H1 (cell line): ENCODE results near the gene BCAP31. TPM values are rescaled to one million over a fixed set of nuclear protein-coding genes. Genes with fewer than 3 reads are reported as not detected.

Source experiments
- CTCF ChIA-PET: fragments of 300-600 bp; sonication (Branson Sonifier 250); formaldehyde crosslinking; loops from one replicate; lab custom pipeline; 2021; ENCODE audit not compliant: partially characterized antibody; lab: Charles Lee
- POLR2A ChIA-PET: fragments of 300-600 bp; sonication (Branson Sonifier 250); formaldehyde crosslinking; loops from one replicate; lab custom pipeline; 2021; ENCODE audit warnings: inconsistent platforms; ENCODE audit not compliant: partially characterized antibody; lab: Charles Lee
- DNase-seq, 2 experiments: peaks; one replicate each; pipeline versions ENCODE4 v3.0.0 to v3.0.0-alpha.2; 2010 to 2022; ENCODE audit warnings: low spot score in 2 of 2, low read depth in 1 of 2, mixed read lengths in 1 of 2
- FAIRE-seq: peaks from 2 replicates; lab custom pipeline; 2011; peaks lifted over from hg19 to GRCh38; lab: Jason Lieb, UNC
- H2AFZ ChIP-seq: 2 replicates; pipeline ENCODE4 v1.8.1; 2012; ENCODE audit warnings: low read length, inconsistent platforms
- H2AK5ac ChIP-seq: 2 replicates; pipeline ENCODE4 v1.6.1; 2013; ENCODE audit warnings: low read depth, low read length
- H2BK120ac ChIP-seq: replicated peaks from 2 replicates; pipeline ENCODE3; 2013; ENCODE audit warnings: low read depth, low read length, inconsistent platforms
- H2BK12ac ChIP-seq: 2 replicates; pipeline ENCODE4 v1.6.1; 2013; ENCODE audit warnings: low read depth, low read length
- H2BK15ac ChIP-seq: 2 replicates; pipeline ENCODE4 v1.6.1; 2013; ENCODE audit warnings: low read length
- H2BK20ac ChIP-seq: 2 replicates; pipeline ENCODE4 v1.6.1; 2013; ENCODE audit warnings: low read length
- H2BK5ac ChIP-seq: 2 replicates; pipeline ENCODE4 v1.6.1; 2013; ENCODE audit warnings: low read depth, low read length
- H3K14ac ChIP-seq: 2 replicates; pipeline ENCODE4 v1.6.1; 2013; ENCODE audit warnings: inconsistent platforms; ENCODE audit not compliant: insufficient read length
- H3K18ac ChIP-seq: 2 replicates; pipeline ENCODE4 v1.6.1; 2013; ENCODE audit warnings: low read length; ENCODE audit errors: extremely low read depth
- H3K23ac ChIP-seq: 2 replicates; pipeline ENCODE4 v1.6.1; 2013; ENCODE audit warnings: inconsistent platforms; ENCODE audit not compliant: insufficient read length
- H3K23me2 ChIP-seq: 2 replicates; pipeline ENCODE4 v1.6.1; 2013; ENCODE audit warnings: low read depth, low read length
- H3K27ac ChIP-seq: 2 replicates; pipeline ENCODE4 v1.6.1; 2011; ENCODE audit warnings: low read depth, low read length, inconsistent platforms
- H3K27me3 ChIP-seq, 4 experiments: replicated peaks in 1 of 4; 1 replicate in 1 of 4; 2 replicates in 3 of 4; pipeline versions ENCODE4 v1.6.1 to v1.8.1; 2011 to 2013; ENCODE audit warnings: low read length in 3 of 4, mild to moderate bottlenecking in 3 of 4, inconsistent platforms in 2 of 4, mixed read lengths in 2 of 4, moderate library complexity in 1 of 4; ENCODE audit not compliant: control insufficient read depth in 3 of 4, insufficient read depth in 3 of 4; ENCODE audit errors: extremely low read depth in 1 of 4
- H3K36me3 ChIP-seq, 4 experiments: 2 replicates each; pipeline versions ENCODE4 v1.6.1 to v1.8.1; 2011 to 2013; ENCODE audit warnings: mild to moderate bottlenecking in 4 of 4, low read length in 3 of 4, moderate library complexity in 2 of 4, control low read depth in 1 of 4, inconsistent platforms in 1 of 4; ENCODE audit not compliant: insufficient read depth in 4 of 4, control insufficient read depth in 2 of 4
- H3K4ac ChIP-seq: replicated peaks from 2 replicates; pipeline ENCODE3; 2013; ENCODE audit warnings: low read length, low read depth, mixed read lengths, inconsistent platforms; ENCODE audit not compliant: insufficient read length
- H3K4me1 ChIP-seq, 4 experiments: replicated peaks in 1 of 4; 1 replicate in 1 of 4; 2 replicates in 3 of 4; pipeline versions ENCODE4 v1.6.1 to v1.8.1; 2011 to 2013; ENCODE audit warnings: low read length in 3 of 4, inconsistent platforms in 2 of 4, mixed read lengths in 1 of 4; ENCODE audit not compliant: insufficient read depth in 4 of 4, control insufficient read depth in 3 of 4
- H3K4me2 ChIP-seq, 2 experiments: 2 replicates each; pipeline versions ENCODE4 v1.6.1 to v1.8.1; 2011 to 2013; ENCODE audit warnings: low read depth in 2 of 2, low read length in 2 of 2, control low read depth in 1 of 2, inconsistent platforms in 1 of 2, mild to moderate bottlenecking in 1 of 2; ENCODE audit not compliant: insufficient read depth in 1 of 2
- H3K4me3 ChIP-seq, 4 experiments: fragments of 200-600, 300-600 bp in 1 of 4; sonication (generic), shearing (Covaris generic), sonication (Bioruptor Twin) in 1 of 4; 2 replicates each; pipeline versions ENCODE4 v1.5.1 to v1.8.1; 2011 to 2016; ENCODE audit warnings: low read length in 4 of 4, low read depth in 3 of 4, control low read depth in 2 of 4, inconsistent platforms in 2 of 4, mild to moderate bottlenecking in 2 of 4, mixed read lengths in 1 of 4, moderate library complexity in 1 of 4; ENCODE audit not compliant: insufficient read depth in 2 of 4; ENCODE audit errors: extremely low read depth in 1 of 4
- H3K56ac ChIP-seq: replicated peaks from 2 replicates; pipeline ENCODE3; 2013; ENCODE audit warnings: low read depth, mild to moderate bottlenecking, mixed read lengths, low read length, inconsistent platforms; ENCODE audit not compliant: insufficient read length
- H3K79me1 ChIP-seq: 2 replicates; pipeline ENCODE4 v1.6.1; 2013; ENCODE audit warnings: low read depth, low read length, control low read depth
- H3K79me2 ChIP-seq, 2 experiments: 2 replicates each; pipeline versions ENCODE4 v1.6.1 to v1.8.1; 2012 to 2013; ENCODE audit warnings: low read length in 2 of 2, mild to moderate bottlenecking in 2 of 2, inconsistent platforms in 1 of 2; ENCODE audit not compliant: insufficient read depth in 2 of 2, control insufficient read depth in 1 of 2
- H3K9ac ChIP-seq, 4 experiments: replicated peaks in 1 of 4; 1 replicate in 1 of 4; 2 replicates in 3 of 4; pipeline versions ENCODE4 v1.6.1 to v1.8.1; 2011 to 2013; ENCODE audit warnings: low read depth in 3 of 4, low read length in 3 of 4, control low read depth in 2 of 4, mild to moderate bottlenecking in 2 of 4, moderate library complexity in 2 of 4, inconsistent platforms in 1 of 4; ENCODE audit errors: extremely low read depth in 1 of 4
- H3K9me3 ChIP-seq, 2 experiments: 2 replicates each; pipeline versions ENCODE4 v1.6.1 to v1.8.1; 2012 to 2013; ENCODE audit warnings: mild to moderate bottlenecking in 2 of 2, moderate library complexity in 2 of 2, control low read depth in 1 of 2, inconsistent platforms in 1 of 2, low read depth in 1 of 2, low read length in 1 of 2, mixed read lengths in 1 of 2; ENCODE audit not compliant: insufficient read depth in 2 of 2
- H4K20me1 ChIP-seq, 2 experiments: replicated peaks in 1 of 2; 2 replicates each; pipeline versions ENCODE3 to v1.8.1; 2011 to 2013; ENCODE audit warnings: inconsistent platforms in 2 of 2, low read length in 2 of 2, mild to moderate bottlenecking in 1 of 2; ENCODE audit not compliant: insufficient read depth in 2 of 2, control insufficient read depth in 1 of 2
- H4K5ac ChIP-seq: 2 replicates; pipeline ENCODE4 v1.6.1; 2013; ENCODE audit warnings: low read length, low read depth, mixed read lengths, inconsistent platforms; ENCODE audit not compliant: insufficient read length
- H4K8ac ChIP-seq: 2 replicates; pipeline ENCODE4 v1.8.0; 2013; ENCODE audit warnings: mild to moderate bottlenecking, moderate library complexity, low read length, inconsistent platforms; ENCODE audit not compliant: insufficient read depth; ENCODE audit errors: extremely low read depth
- H4K91ac ChIP-seq: replicated peaks from 2 replicates; pipeline ENCODE3; 2013; ENCODE audit warnings: low read length, mixed read lengths, inconsistent platforms; ENCODE audit not compliant: insufficient read length
- EGR1 ChIP-seq: IDR thresholded peaks from 2 replicates; pipeline ENCODE4 v1.6.1; 2011; ENCODE audit warnings: low read depth, low read length, borderline replicate concordance
- FOSL1 ChIP-seq: IDR thresholded peaks from 2 replicates; pipeline ENCODE4 v1.6.1; 2011; ENCODE audit warnings: mild to moderate bottlenecking, low read depth, low read length, moderate library complexity; ENCODE audit not compliant: insufficient read depth
- GABPA ChIP-seq: IDR thresholded peaks from 2 replicates; pipeline ENCODE4 v1.6.1; 2011; ENCODE audit warnings: mild to moderate bottlenecking, low read length, moderate library complexity, borderline replicate concordance; ENCODE audit not compliant: insufficient read depth
- POU5F1 ChIP-seq: IDR thresholded peaks from 2 replicates; pipeline ENCODE4 v1.6.1; 2011; ENCODE audit warnings: low read depth, mild to moderate bottlenecking, low read length, moderate library complexity
- SIN3A ChIP-seq, 2 experiments: IDR thresholded peaks in 1 of 2; conservative IDR thresholded peaks in 1 of 2; 2 replicates each; pipeline ENCODE4 v1.6.1; 2011 to 2012; ENCODE audit warnings: low read length in 2 of 2, improper control_type of control experiment in 1 of 2, low read depth in 1 of 2, mild to moderate bottlenecking in 1 of 2
- SIRT6 ChIP-seq: IDR thresholded peaks from one replicate; pipeline ENCODE4 v1.7.1; 2012; ENCODE audit warnings: low read length, inconsistent platforms
- WGBS, 2 experiments: shearing (Covaris generic) in 1 of 2; methylation state at CpG; one replicate each; pipeline versions ENCODE4 v1.1.6 to v1.1.7; 2013 to 2015; ENCODE audit warnings: low lambda C conversion rate in 2 of 2, mixed read lengths in 2 of 2, inconsistent platforms in 1 of 2, low coverage in 1 of 2, missing lambda C conversion rate in 1 of 2; ENCODE audit not compliant: insufficient replicate concordance in 2 of 2, insufficient coverage in 1 of 2, insufficient read length in 1 of 2; ENCODE audit errors: extremely low coverage in 1 of 2, missing lambda C conversion rate in 1 of 2; 5-methylcytosine and 5-hydroxymethylcytosine counted together
- polyA plus RNA-seq, 7 experiments: library from polyadenylated mRNA; depleted of rRNA in 3 of 7; stranded (reverse) in 5 of 7; unstranded in 2 of 7; fragments of >200 nt in 5 of 7; fragments of 200-250 nt in 2 of 7; gene quantifications; 1 replicate in 5 of 7; 2 replicates in 1 of 7; 4 replicates in 1 of 7; pipeline versions ENCODE4 v1.2.1 to v1.2.3, GENCODE V29; 2011 to 2013; ENCODE audit warnings: missing spikeins in 2 of 7, mixed read lengths in 2 of 7
- total RNA-seq: library from RNA; stranded (reverse); fragmentation: NEBNext Ultra II Directional; extraction: Animal tissue kit (Norgen Biotek cat#: 25700); gene quantifications from 2 replicates; pipeline ENCODE4 v1.2.1, GENCODE V29; 2021
- TF ChIP-seq, protein P1 (sequence below), 3 experiments: IDR thresholded peaks; 1 replicate in 2 of 3; 2 replicates in 1 of 3; pipeline versions ENCODE4 v1.5.1 to v1.6.1; 2011; ENCODE audit warnings: low read length in 3 of 3, mild to moderate bottlenecking in 3 of 3, inconsistent platforms in 2 of 3, low read depth in 1 of 3, moderate library complexity in 1 of 3; ENCODE audit not compliant: insufficient read depth in 1 of 3; ENCODE audit errors: control extremely low read depth in 1 of 3

The BCAP31 gene
- total and polyA plus RNA-seq, 2 of the 8 experiments (the other 6 are each of a cell fraction or from before 2014, with no cell fraction given) = 136 to 159 TPM

DNA sequence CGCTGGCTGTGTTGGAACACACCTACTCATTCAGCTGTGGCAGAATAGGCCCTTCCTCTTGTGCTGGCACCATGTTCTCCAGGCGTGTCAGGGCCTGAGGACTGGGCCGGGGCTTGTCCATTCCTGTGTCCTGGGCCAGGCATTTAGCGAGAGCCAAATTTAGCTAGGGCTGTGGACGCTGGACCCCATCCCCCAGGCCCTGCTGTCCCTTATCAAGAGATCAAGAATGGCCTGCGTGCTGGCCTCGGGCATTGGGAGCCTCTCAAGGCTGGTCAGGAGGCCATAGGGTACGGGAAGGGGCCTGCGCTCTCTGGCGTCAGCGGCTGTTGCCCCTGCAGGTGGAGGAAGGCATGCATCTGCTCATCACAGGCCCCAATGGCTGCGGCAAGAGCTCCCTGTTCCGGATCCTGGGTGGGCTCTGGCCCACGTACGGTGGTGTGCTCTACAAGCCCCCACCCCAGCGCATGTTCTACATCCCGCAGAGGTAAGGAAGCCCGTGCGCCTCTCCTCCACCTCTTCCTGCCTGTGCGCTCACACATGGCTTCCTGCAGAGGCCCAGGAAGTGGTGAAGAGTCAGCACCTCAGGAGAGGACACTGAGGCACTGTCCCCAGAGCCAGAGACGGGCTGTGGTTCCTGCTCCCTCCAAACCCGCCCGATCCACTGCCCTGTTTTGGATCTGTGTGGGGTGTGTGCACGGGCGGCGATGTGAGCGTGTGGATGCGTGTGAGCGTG, 15.7 kb upstream of the BCAP31 start:
- H3K36me3 ChIP-seq = no peaks in the 10 kb centered on the region
- peaks cover 0 to 4% (median 3%) of the 10 kb centered on the region in 4 experiments; a peak in 5 of 7 replicates for H3K4me1 ChIP-seq
- TF ChIP-seq POU5F1 (no peak), SIN3A (conservative IDR thresholded peaks at IDR 0.05 in 1 of 2, IDR thresholded peaks at IDR 0.05 in 1 of 2; ENCODE audit: low read depth in 1 of 2, low read length in 2 of 2) (no peak), FOSL1 (no peak), EGR1 (no peak), SIRT6 (no peak), GABPA (no peak)
- TF ChIP-seq, protein P1, sequence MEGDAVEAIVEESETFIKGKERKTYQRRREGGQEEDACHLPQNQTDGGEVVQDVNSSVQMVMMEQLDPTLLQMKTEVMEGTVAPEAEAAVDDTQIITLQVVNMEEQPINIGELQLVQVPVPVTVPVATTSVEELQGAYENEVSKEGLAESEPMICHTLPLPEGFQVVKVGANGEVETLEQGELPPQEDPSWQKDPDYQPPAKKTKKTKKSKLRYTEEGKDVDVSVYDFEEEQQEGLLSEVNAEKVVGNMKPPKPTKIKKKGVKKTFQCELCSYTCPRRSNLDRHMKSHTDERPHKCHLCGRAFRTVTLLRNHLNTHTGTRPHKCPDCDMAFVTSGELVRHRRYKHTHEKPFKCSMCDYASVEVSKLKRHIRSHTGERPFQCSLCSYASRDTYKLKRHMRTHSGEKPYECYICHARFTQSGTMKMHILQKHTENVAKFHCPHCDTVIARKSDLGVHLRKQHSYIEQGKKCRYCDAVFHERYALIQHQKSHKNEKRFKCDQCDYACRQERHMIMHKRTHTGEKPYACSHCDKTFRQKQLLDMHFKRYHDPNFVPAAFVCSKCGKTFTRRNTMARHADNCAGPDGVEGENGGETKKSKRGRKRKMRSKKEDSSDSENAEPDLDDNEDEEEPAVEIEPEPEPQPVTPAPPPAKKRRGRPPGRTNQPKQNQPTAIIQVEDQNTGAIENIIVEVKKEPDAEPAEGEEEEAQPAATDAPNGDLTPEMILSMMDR (IDR thresholded peaks at IDR 0.05; ENCODE audit: control extremely low read depth in 1 of 3, insufficient read depth in 1 of 3, low read depth in 1 of 3, low read length in 3 of 3) = no peak
- H3K4me3 ChIP-seq = no peak overlapping the region
- no peaks in the 10 kb centered on the region for H3K27me3 ChIP-seq
- no peaks in the 10 kb centered on the region for H3K79me1 ChIP-seq
- H2AFZ ChIP-seq = no peak overlapping the region
- H2BK5ac ChIP-seq = no peak overlapping the region
- no peaks in the 10 kb centered on the region for H3K23me2 ChIP-seq
- no peak overlapping the region for H4K8ac ChIP-seq
- H3K27ac ChIP-seq = no peak overlapping the region
- H4K5ac ChIP-seq = no peak overlapping the region
- H3K18ac ChIP-seq = no peak overlapping the region
- no peak overlapping the region for H3K14ac ChIP-seq
- no peak overlapping the region for H4K91ac ChIP-seq
- no peak overlapping the region for H3K9ac ChIP-seq
- H2BK12ac ChIP-seq = no peak overlapping the region
- H2AK5ac ChIP-seq = no peak overlapping the region
- H2BK120ac ChIP-seq = no peak overlapping the region
- no peaks in the 10 kb centered on the region for H3K9me3 ChIP-seq
- H2BK20ac ChIP-seq = no peak overlapping the region
- H4K20me1 ChIP-seq = no peaks in the 10 kb centered on the region
- FAIRE-seq (no peak), DNase-seq (no peak)
- H3K79me2 ChIP-seq = no peaks in the 10 kb centered on the region
- H2BK15ac ChIP-seq = no peak overlapping the region
- ChIA-PET POLR2A (interaction anchor here (0.8 kb wide), 1 partner anchor 117 kb away, joined by 3 read pairs; no protein-coding TSS in a partner anchor), CTCF (interaction anchor here (1.0 to 1.2 kb wide), 3 partner anchors 11 to 14 kb away, joined by 4 to 6 read pairs (median 4); no protein-coding TSS in a partner anchor)
- no peak overlapping the region for H3K4me2 ChIP-seq
- H3K23ac ChIP-seq = no peak overlapping the region
- no peak overlapping the region for H3K56ac ChIP-seq
- no peak overlapping the region for H3K4ac ChIP-seq
- WGBS, 2 experiments = 89% methylated on average over 20 of the region's 29 CpGs; no CpG with 5 or more reads in 1 of the 2 experiments
